ENCODE data around the gene OPA3. TPM values are rescaled to one million over a fixed set of nuclear protein-coding genes. Genes with fewer than 3 reads are reported as not detected.

OPA3 gene
- total RNA-seq, 2 experiments from 2014 or later: 5.8 to 12.0 TPM

- intact Hi-C loops (cut with micrococcal nuclease; ENCODE audit: unreplicated experiment): no loop called here
- CTCF ChIA-PET (ENCODE audit: unreplicated experiment): no interaction called here
- no peak for TF ChIP-seq EZH2phosphoT487 (IDR thresholded peaks at IDR 0.05; ENCODE audit: borderline replicate concordance, low read depth, low read length)
- no peak for TF ChIP-seq CTCF (conservative IDR thresholded peaks at IDR 0.05; ENCODE audit: low read length)
- no peak overlapping the region for H3K4me3 ChIP-seq (ENCODE audit: low read depth, low read length, poor library complexity, severe bottlenecking)
- H4K20me1 ChIP-seq (ENCODE audit: insufficient read depth, low read length): 0 out of 2 replicates have a peak, but pooled peaks cover 3% of the 10 kb centered on the region
- H2AFZ ChIP-seq (ENCODE audit: low read length): no peak overlapping the region
- H3K79me2 ChIP-seq (ENCODE audit: insufficient read depth, low read depth, low read length): no peaks in the 10 kb centered on the region
- peaks cover 10% of the 10 kb centered on the region for H3K4me1 ChIP-seq (ENCODE audit: insufficient read depth, low read length, poor library complexity, severe bottlenecking)
- no peak overlapping the region for H3K4me2 ChIP-seq (ENCODE audit: low read length)
- POLR2A ChIA-PET: no interaction called here
- no peaks in the 10 kb centered on the region for H3K9me3 ChIP-seq (ENCODE audit: low read length)
- H3K27ac ChIP-seq (ENCODE audit: low read depth, low read length, poor library complexity, severe bottlenecking): no peak overlapping the region
- H3K9me2 ChIP-seq (ENCODE audit: insufficient read depth, low read length): no peaks in the 10 kb centered on the region
- no peak for DNase-seq (ENCODE audit: low spot score)
- BruUV-seq (replicated peaks): no TSS peak
- H3K36me3 ChIP-seq (ENCODE audit: insufficient read depth, low read length): 0 out of 2 replicates have a peak, but pooled peaks cover 6% of the 10 kb centered on the region
Measured at GRCh38 chr19:45574526-45574925, 10.1 kb downstream of the OPA3 start.

- no peak for DNase-seq (ENCODE audit: low spot score)
- Histone ChIP-seq H3K9me2 (ENCODE audit: insufficient read depth, low read length) (no peaks in the 10 kb centered on the region), H3K4me3 (ENCODE audit: low read depth, low read length, poor library complexity, severe bottlenecking) (no peak overlapping the region), H3K36me3 (ENCODE audit: insufficient read depth, low read length) (peaks cover 6% of the 10 kb centered on the region; the same call in 1 of the 2 replicates), H3K4me2 (ENCODE audit: low read length) (no peak overlapping the region), H4K20me1 (ENCODE audit: insufficient read depth, low read length) (0 out of 2 replicates have a peak, but pooled peaks cover 3% of the 10 kb centered on the region), H3K9me3 (ENCODE audit: low read length) (no peaks in the 10 kb centered on the region), H3K27ac (ENCODE audit: low read depth, low read length, poor library complexity, severe bottlenecking) (no peak overlapping the region), H3K79me2 (ENCODE audit: insufficient read depth, low read depth, low read length) (no peaks in the 10 kb centered on the region), H2AFZ (ENCODE audit: low read length) (no peak overlapping the region), H3K4me1 (ENCODE audit: insufficient read depth, low read length, poor library complexity, severe bottlenecking) (peaks cover 11% of the 10 kb centered on the region)
- ChIA-PET CTCF (ENCODE audit: unreplicated experiment) (no interaction called here), POLR2A (no interaction called here)
- BruUV-seq (replicated peaks): no TSS peak
- intact Hi-C loops (cut with micrococcal nuclease; ENCODE audit: unreplicated experiment): no loop called here
- TF ChIP-seq CTCF (conservative IDR thresholded peaks at IDR 0.05; ENCODE audit: low read length) (no peak), EZH2phosphoT487 (IDR thresholded peaks at IDR 0.05; ENCODE audit: borderline replicate concordance, low read depth, low read length) (no peak)
Measured at GRCh38 chr19:45571457-45572220, 13.0 kb downstream of the OPA3 start.
